Astrocyte of the cerebellum (primary cell): ENCODE measurements around the gene MIER2.

ENCODE experiments used
- DNase-seq: peaks from one replicate; pipeline ENCODE4 v3.0.0-alpha.2; 2011; ENCODE audit warnings: low read depth
- H3K4me3 ChIP-seq: 2 replicates; pipeline ENCODE4 v1.5.1; 2011; ENCODE audit warnings: mild to moderate bottlenecking, low read depth, low read length, moderate library complexity
- in situ Hi-C: cut with HindIII; loops from 2 replicates; pipeline ENCODE4 v1.10.0; 2017; ENCODE audit warnings: low sequenced_read_pairs
- TF ChIP-seq, protein P1 (sequence below): IDR thresholded peaks from 2 replicates; pipeline ENCODE4 v1.5.1; 2012; ENCODE audit warnings: low read length, low read depth, moderate library complexity, mild to moderate bottlenecking; ENCODE audit errors: missing control alignments

The MIER2 gene

DNA sequence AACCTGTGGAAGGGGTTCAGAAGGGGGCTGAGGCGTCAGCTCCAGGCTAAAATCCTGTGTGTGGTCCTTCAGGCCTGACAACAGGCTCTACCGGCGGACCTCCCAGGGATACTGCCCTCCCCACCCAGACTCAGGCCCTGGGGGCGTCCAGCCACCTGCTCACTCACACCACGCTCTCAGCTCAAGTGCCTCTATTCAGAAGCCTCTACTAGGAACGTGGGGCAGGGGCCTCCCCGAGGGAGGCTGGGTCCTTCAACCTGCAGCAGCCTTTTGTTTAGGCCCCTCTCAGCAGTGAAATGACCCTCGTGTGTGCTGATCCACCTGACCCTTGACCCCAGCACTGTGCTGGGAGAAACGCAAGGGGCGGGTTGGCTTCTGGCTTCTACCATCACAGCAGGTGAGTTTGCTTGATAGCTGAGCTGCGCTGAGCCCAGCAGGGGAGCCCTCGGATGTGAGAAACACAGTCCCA, 64.0 kb downstream of the MIER2 start:
- in situ Hi-C loops, result no loop called here
- TF ChIP-seq, protein P1, sequence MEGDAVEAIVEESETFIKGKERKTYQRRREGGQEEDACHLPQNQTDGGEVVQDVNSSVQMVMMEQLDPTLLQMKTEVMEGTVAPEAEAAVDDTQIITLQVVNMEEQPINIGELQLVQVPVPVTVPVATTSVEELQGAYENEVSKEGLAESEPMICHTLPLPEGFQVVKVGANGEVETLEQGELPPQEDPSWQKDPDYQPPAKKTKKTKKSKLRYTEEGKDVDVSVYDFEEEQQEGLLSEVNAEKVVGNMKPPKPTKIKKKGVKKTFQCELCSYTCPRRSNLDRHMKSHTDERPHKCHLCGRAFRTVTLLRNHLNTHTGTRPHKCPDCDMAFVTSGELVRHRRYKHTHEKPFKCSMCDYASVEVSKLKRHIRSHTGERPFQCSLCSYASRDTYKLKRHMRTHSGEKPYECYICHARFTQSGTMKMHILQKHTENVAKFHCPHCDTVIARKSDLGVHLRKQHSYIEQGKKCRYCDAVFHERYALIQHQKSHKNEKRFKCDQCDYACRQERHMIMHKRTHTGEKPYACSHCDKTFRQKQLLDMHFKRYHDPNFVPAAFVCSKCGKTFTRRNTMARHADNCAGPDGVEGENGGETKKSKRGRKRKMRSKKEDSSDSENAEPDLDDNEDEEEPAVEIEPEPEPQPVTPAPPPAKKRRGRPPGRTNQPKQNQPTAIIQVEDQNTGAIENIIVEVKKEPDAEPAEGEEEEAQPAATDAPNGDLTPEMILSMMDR, result no peak

DNA sequence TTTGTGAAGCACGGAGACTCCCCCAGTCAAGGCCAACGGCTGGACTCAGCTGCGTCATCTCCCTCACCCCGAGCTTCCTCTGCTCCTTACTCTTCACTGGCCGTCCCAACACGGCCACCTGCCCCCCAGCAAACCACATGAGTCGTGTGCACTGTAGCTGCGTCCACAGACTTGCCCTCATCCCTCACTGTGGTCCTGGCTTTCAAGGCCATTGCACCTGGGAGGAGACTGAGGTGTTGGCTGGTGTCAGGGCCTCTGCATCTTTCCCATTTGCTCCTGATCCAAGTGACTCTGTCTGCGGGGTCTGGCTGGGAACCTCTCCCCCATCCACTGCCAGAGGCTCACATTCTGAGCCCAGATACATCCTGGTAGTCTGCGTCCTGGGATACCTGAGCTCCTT, 64.9 kb downstream of the MIER2 start:
- TF ChIP-seq, protein P1, result no peak
- H3K4me3 ChIP-seq, result no peak overlapping the region
- DNase-seq, result no peak
- in situ Hi-C loops, result no loop called here

More for the DNA sequence above, 64.0 kb downstream of the MIER2 start:
- no peak for DNase-seq
- H3K4me3 ChIP-seq, result no peak overlapping the region

DNA sequence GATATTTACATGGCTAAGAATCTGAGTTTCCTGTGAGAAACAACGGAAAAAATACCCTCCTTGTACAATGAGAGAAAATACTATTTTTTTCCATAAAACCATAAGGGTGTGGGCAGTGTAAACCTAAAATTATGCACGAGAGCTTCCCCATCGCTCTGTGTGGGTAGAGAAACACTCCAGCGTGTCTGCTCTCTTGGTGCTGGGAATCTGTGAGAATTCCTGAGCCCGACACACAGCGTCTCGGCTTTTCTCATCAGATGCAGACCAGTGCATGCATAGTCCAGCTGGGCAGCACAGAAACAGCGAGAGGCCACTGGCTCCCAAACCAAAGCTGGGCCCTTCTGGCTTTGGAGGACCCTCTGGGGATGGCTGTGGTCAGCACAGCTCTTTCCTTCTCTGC, 65.4 kb downstream of the MIER2 start:
- H3K4me3 ChIP-seq, result no peak overlapping the region
- in situ Hi-C loops, result no loop called here
- DNase-seq, result no peak
- TF ChIP-seq, protein P1, result no peak

DNA sequence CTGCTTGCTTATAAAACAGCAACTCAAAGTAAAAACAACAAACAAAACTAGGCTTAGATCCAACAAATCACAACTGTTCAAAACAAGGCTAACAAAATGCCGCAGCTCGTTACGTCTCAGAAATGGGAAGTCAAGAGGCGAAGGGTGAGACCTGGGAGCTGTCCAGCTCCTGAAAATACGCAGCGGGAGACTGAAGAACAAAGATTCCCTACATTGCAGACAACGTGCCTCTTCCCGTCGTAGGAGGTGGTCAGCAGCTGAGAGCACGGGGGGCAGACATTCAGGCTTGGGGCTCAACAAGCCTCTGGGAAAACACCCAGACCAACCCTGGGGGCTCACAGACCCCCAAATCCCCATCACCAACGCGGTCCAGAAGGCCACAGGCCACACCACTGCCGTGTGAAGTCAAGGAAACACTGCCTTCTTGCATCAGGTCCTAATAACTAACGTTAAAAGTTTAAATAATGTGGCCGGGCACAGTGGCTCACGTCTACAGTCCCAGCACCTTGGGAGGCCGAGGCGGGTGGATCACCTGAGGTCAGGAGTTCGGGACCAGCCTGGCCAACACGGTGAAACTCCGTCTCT, 66.9 kb downstream of the MIER2 start:
- no peak overlapping the region for H3K4me3 ChIP-seq
- in situ Hi-C loops, result no loop called here
- DNase-seq, result no peak
- TF ChIP-seq, protein P1, result no peak

DNA sequence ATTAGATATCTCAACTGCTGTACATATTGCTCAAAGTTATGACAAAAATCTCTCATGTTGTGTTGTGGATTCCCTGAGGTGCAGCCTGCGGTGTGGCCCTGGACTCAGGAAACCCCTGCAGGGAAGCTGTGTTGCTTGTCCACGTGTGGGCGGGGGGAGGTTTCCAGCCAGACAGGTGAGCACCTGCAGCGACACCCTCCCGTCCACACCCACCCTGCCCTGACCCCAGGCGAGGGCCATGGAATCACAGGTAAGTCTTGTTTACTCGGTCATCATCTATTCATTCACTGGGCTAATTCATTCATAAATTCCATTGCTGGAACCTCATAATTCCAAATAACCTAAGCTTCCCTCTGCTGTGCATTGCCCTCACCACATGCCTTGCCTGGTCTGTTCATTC, 67.5 kb downstream of the MIER2 start:
- H3K4me3 ChIP-seq, result no peak overlapping the region
- TF ChIP-seq, protein P1, result no peak
- in situ Hi-C loops, result no loop called here
- no peak for DNase-seq

DNA sequence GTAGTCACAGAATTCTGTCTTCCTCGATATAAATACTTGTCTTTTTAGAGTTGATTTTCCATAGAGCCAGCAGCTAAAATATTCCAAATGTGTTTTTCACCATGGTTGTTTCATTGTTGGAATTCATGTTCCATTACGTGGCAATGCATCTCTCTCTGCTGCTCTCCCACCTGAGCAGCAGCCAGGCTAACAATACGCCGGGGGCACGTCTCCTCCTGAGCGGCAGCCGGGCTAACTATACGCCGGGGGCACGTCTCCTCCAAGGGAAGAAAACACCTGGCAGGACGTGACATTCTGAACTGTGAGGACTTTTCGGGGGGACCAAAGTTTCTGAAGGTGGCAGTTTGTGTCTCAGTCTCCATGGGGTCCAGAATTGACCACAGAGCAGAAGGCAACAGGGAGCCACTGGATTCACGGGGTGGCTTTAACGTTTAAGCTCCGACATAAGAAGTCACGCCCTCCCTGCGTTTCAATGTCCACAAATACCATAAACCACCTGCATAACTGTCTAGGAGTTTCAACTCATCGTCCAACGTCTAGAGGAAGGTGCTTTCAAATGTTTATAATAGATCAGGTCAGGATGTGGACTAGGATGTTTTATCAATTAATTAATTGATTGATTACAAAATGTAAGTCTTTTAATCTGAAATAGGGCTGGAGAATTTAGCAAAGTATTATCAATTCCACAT, 68.5 kb downstream of the MIER2 start:
- H3K4me3 ChIP-seq, result no peak overlapping the region
- no peak for DNase-seq
- in situ Hi-C loops, result no loop called here
- TF ChIP-seq, protein P1, result no peak
